Caco-2 (cell line): ENCODE data around the gene CARM1. TPM values are rescaled to one million over a fixed set of nuclear protein-coding genes. Genes with fewer than 3 reads are reported as not detected.

Experiments used
- BruUV-seq: library from RNA; stranded (reverse); fragments of 400-500 nt; replicated peaks from 2 replicates; lab custom pipeline; 2021; lab: Mats Ljungman, UMichigan
- CTCF ChIA-PET: fragments of 300-600 bp; sonication (Branson Sonifier 250); formaldehyde crosslinking; loops from one replicate; lab custom pipeline; 2022; ENCODE audit warnings: antibody characterized with exemption; lab: Charles Lee
- POLR2A ChIA-PET: fragments of 300-600 bp; sonication (Branson Sonifier 250); formaldehyde crosslinking; loops from one replicate; lab custom pipeline; 2022; ENCODE audit warnings: antibody characterized with exemption; lab: Charles Lee
- DNase-seq, 2 experiments: peaks; one replicate each; pipeline versions ENCODE4 v3.0.0 to v3.0.0-alpha.2; 2020 to 2022
- H3K27me3 ChIP-seq: replicated peaks from 2 replicates; pipeline ENCODE4 v1.6.0; 2011; ENCODE audit warnings: low read length; ENCODE audit not compliant: control insufficient read depth, insufficient read depth
- H3K36me3 ChIP-seq: 2 replicates; pipeline ENCODE4 v1.5.1; 2011; ENCODE audit warnings: low read length; ENCODE audit not compliant: control insufficient read depth, insufficient read depth
- H3K4me1 ChIP-seq: fragments of 250-450 bp; sonication (Bioruptor Pico); 2 replicates; pipeline ENCODE4 v1.5.1; 2020; ENCODE audit warnings: mild to moderate bottlenecking
- H3K4me3 ChIP-seq: 2 replicates; pipeline ENCODE4 v1.5.1; 2011; ENCODE audit warnings: low read depth, mild to moderate bottlenecking, control low read depth, low read length
- H3K9me3 ChIP-seq: fragments of 250-450 bp; sonication (Bioruptor Pico); 2 replicates; pipeline ENCODE4 v1.5.1; 2020; ENCODE audit warnings: mild to moderate bottlenecking, moderate library complexity
- H3K27ac Mint-ChIP-seq: one replicate; pipeline ENCODE4 v1.8.0; 2022; ENCODE audit warnings: mixed read lengths; ENCODE audit not compliant: unreplicated experiment
- H3K27me3 Mint-ChIP-seq: one replicate; pipeline ENCODE4 v1.8.0; 2022; ENCODE audit warnings: mixed read lengths; ENCODE audit not compliant: insufficient read depth, unreplicated experiment
- H3K36me3 Mint-ChIP-seq: one replicate; pipeline ENCODE4 v1.8.0; 2022; ENCODE audit warnings: mild to moderate bottlenecking, mixed read lengths; ENCODE audit not compliant: insufficient read depth, unreplicated experiment
- H3K4me1 Mint-ChIP-seq: one replicate; pipeline ENCODE4 v1.8.0; 2022; ENCODE audit warnings: low read depth, mixed read lengths; ENCODE audit not compliant: unreplicated experiment
- H3K4me3 Mint-ChIP-seq: one replicate; pipeline ENCODE4 v1.8.0; 2022; ENCODE audit warnings: mild to moderate bottlenecking, moderate library complexity, mixed read lengths; ENCODE audit not compliant: unreplicated experiment
- H3K9me3 Mint-ChIP-seq: one replicate; pipeline ENCODE4 v1.8.0; 2022; ENCODE audit warnings: mixed read lengths; ENCODE audit not compliant: unreplicated experiment
- intact Hi-C: fragments of 100-400 bp; cut with micrococcal nuclease; formaldehyde crosslinking; loops from one replicate; pipeline ENCODE4 v1.10.0; 2022; ENCODE audit not compliant: unreplicated experiment
- total RNA-seq: library from RNA; stranded (reverse); gene quantifications from 2 replicates; pipeline ENCODE4 v1.2.3, GENCODE V29; 2022
- TF ChIP-seq, protein P1 (sequence below), 2 experiments: fragments of 200-600 bp in 1 of 2; IDR thresholded peaks; 1 replicate in 1 of 2; 2 replicates in 1 of 2; pipeline versions ENCODE4 v1.5.1 to v1.8.0; 2011 to 2022; ENCODE audit warnings: antibody characterized with exemption in 1 of 2, control low read depth in 1 of 2, inconsistent platforms in 1 of 2, low read depth in 1 of 2, low read length in 1 of 2, mild to moderate bottlenecking in 1 of 2, moderate library complexity in 1 of 2; ENCODE audit not compliant: insufficient read depth in 1 of 2, severe bottlenecking in 1 of 2, unreplicated experiment in 1 of 2

CARM1 gene
- total RNA-seq, 1 experiment from 2014 or later: 97.9 TPM

DNA sequence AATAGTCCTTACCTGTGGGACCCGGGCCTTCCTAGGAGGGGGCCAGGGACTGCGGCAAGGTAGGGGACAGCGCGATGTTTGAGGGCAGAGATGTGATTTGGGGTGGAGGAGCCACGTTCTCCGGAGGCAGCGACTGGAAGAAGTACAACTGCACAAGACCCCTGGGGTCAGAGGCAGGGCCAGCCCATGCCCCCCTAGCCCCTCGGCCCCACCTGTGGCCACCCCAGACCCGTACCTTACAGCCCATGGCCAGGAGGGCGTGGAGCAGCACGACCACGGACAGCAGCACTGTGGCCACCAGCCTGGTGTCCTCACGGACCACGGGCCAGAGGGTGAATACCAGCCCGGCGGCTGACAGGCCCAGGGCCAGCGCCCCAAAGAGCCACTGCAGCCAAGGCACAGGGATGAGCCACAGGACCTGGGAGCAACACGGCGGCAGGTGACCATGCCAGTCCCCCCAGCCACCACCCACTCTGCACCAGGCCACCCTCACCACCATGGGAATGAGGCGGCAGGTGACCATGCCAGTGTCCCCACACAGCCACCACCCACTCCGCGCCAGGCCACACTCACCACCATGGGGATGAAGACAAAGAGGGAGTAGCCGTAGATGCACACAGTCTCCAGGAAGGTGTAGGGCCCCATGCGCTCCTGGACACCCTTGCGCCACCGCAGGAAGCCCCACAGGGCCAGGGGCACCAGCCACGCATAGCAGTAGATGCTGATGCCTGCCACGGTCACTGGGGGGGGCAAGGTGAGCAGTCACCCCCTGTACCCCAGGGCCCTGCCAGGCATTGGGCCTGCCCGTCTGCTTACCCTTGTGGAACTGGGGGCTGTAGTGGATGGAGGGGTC lies 52.1 kb downstream of the CARM1 start:
- Histone ChIP-seq H3K36me3 (peaks cover 2% of the 10 kb centered on the region), H3K4me1 (no peaks in the 10 kb centered on the region), H3K9me3 (no peaks in the 10 kb centered on the region), H3K4me3 (no peak overlapping the region), H3K27me3 (no peaks in the 10 kb centered on the region)
- intact Hi-C loops: no loop called here
- TF ChIP-seq, protein P1, sequence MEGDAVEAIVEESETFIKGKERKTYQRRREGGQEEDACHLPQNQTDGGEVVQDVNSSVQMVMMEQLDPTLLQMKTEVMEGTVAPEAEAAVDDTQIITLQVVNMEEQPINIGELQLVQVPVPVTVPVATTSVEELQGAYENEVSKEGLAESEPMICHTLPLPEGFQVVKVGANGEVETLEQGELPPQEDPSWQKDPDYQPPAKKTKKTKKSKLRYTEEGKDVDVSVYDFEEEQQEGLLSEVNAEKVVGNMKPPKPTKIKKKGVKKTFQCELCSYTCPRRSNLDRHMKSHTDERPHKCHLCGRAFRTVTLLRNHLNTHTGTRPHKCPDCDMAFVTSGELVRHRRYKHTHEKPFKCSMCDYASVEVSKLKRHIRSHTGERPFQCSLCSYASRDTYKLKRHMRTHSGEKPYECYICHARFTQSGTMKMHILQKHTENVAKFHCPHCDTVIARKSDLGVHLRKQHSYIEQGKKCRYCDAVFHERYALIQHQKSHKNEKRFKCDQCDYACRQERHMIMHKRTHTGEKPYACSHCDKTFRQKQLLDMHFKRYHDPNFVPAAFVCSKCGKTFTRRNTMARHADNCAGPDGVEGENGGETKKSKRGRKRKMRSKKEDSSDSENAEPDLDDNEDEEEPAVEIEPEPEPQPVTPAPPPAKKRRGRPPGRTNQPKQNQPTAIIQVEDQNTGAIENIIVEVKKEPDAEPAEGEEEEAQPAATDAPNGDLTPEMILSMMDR (IDR thresholded peaks at IDR 0.05; ENCODE audit: insufficient read depth in 1 of 2, low read depth in 1 of 2, low read length in 1 of 2, severe bottlenecking in 1 of 2, unreplicated experiment in 1 of 2): no peak
- Mint-ChIP-seq H3K36me3 (peaks cover 83% of the 10 kb centered on the region), H3K27me3 (no peaks in the 10 kb centered on the region), H3K4me1 (peaks cover 6% of the 10 kb centered on the region), H3K4me3 (no peak overlapping the region), H3K9me3 (no peaks in the 10 kb centered on the region), H3K27ac (peak overlapping the region; percentile 76)
- DNase-seq: no peak
- no TSS peak for BruUV-seq
- CTCF ChIA-PET: no interaction called here
- POLR2A ChIA-PET: no interaction called here

DNA sequence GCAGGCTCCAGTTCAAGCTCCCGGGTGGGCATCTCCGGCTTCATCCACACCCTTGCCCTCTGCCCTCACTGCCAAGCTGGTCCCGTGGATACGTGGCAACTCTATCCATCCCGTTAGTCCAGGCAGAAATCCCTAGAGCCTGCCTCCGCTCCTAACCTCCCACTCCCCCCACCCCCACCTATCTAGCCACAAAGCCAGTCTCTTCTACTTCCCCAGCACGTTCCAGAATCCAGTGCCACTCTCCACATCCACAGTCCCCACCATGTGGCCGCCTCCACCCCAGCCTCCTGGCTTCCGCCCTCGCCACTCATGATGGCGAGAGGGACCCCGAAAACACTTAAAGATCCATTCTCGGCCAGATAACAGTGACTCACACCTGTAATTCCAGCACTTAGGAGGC lies 53.2 kb downstream of the CARM1 start:
- H3K9me3 ChIP-seq: no peaks in the 10 kb centered on the region
- DNase-seq: no peak
- H3K27me3 Mint-ChIP-seq: no peaks in the 10 kb centered on the region
- ChIA-PET CTCF (no interaction called here), POLR2A (no interaction called here)
- no peaks in the 10 kb centered on the region for H3K9me3 Mint-ChIP-seq
- no peak overlapping the region for H3K4me3 ChIP-seq
- H3K36me3 ChIP-seq: peaks cover 2% of the 10 kb centered on the region
- intact Hi-C loops: no loop called here
- BruUV-seq: no TSS peak
- H3K36me3 Mint-ChIP-seq: peaks cover 85% of the 10 kb centered on the region
- TF ChIP-seq, protein P1 (IDR thresholded peaks at IDR 0.05; ENCODE audit: insufficient read depth in 1 of 2, low read depth in 1 of 2, low read length in 1 of 2, severe bottlenecking in 1 of 2, unreplicated experiment in 1 of 2): no peak
- H3K27me3 ChIP-seq: no peaks in the 10 kb centered on the region
- H3K4me1 Mint-ChIP-seq: peaks cover 6% of the 10 kb centered on the region
- H3K4me3 Mint-ChIP-seq: peak overlapping the region; percentile 10
- H3K4me1 ChIP-seq: no peaks in the 10 kb centered on the region
- H3K27ac Mint-ChIP-seq: peak overlapping the region; percentile 77

DNA sequence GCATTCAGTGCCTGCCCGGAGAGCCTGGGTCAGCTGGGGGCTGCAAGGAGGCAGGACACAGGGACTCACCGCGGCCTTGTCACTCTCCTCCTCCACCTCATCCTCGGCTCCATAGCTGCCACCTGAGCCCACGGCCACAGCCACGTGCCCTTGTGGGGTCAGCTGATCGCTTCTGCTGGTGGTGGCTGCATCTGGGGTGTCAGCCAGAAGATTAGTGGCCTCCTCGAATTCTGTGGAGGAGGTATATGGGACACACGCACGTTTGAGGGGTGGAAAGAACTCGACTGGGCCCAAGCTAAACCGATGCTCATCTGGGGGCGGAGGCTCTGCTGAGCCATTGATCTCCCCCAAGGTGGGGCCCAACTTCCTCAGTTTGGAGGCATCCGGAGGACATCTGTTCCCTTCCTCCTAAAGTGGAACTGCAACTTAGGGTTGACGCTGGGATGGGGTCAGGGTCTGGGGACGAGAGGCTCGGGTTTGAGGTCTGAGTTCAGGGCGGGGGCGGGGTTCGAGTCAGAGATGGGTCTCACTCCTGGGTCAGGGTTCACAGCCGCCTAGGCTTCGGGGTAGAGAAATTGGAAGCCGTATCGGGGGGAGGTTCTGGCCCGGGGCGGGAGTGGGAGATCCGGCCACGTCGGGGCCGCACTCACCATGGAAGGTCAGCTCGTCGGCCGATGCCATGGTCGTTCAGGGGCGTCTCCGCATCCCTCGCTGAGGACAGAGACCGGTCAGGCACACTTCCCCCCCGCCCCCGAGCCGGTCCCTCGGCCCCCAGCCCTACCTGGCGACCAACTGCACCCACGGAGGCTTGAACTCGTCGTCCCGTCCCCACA lies 56.6 kb downstream of the CARM1 start:
- Mint-ChIP-seq H3K27me3 (no peaks in the 10 kb centered on the region), H3K27ac (peak overlapping the region; percentile 87), H3K36me3 (peaks cover 81% of the 10 kb centered on the region), H3K4me1 (peaks cover 6% of the 10 kb centered on the region), H3K9me3 (no peaks in the 10 kb centered on the region), H3K4me3 (peak overlapping the region; percentile 92)
- no peaks in the 10 kb centered on the region; the same call in 1 of the 2 replicates for H3K36me3 ChIP-seq
- BruUV-seq: TSS peak; percentile 69
- no peaks in the 10 kb centered on the region for H3K27me3 ChIP-seq
- ChIA-PET POLR2A (interaction anchor here (1.0 kb wide), 1 partner anchor 57 kb away, joined by 4 read pairs; the partner anchor contains the start of gene CARM1), CTCF (interaction anchor here (1.1 kb wide), 1 partner anchor 8 kb away, joined by 4 read pairs; no protein-coding TSS in a partner anchor)
- intact Hi-C loops: no loop called here
- H3K9me3 ChIP-seq: no peaks in the 10 kb centered on the region
- peak overlapping the region; percentile 99 for H3K4me3 ChIP-seq
- TF ChIP-seq, protein P1 (IDR thresholded peaks at IDR 0.05; ENCODE audit: insufficient read depth in 1 of 2, low read depth in 1 of 2, low read length in 1 of 2, severe bottlenecking in 1 of 2, unreplicated experiment in 1 of 2): no peak
- DNase-seq: no peak
- peaks cover 3% of the 10 kb centered on the region; the same call in 1 of the 2 replicates for H3K4me1 ChIP-seq
